HepG2 (cell line): ENCODE results near the gene SRPRA. TPM values are rescaled to one million over a fixed set of nuclear protein-coding genes. Genes with fewer than 3 reads are reported as not detected.

Experiments
- BCL6 ChIP-seq: IDR thresholded peaks from 2 replicates; pipeline ENCODE4 v1.6.1; 2016; ENCODE audit warnings: missing genetic modification reagents, missing compliant biosample characterization
- CCDC6 ChIP-seq: sonication (generic); formaldehyde crosslinking; IDR thresholded peaks from 2 replicates; pipeline ENCODE4 v1.8.1; 2022; ENCODE audit warnings: mild to moderate bottlenecking, missing genetic modification reagents, moderate library complexity
- EP300 ChIP-seq, 3 experiments: sonication (generic) in 1 of 3; formaldehyde crosslinking in 1 of 3; IDR thresholded peaks; 2 replicates each; pipeline versions ENCODE4 v1.5.1 to v1.6.1; 2011 to 2020; ENCODE audit warnings: low read depth in 2 of 3, low read length in 2 of 3, borderline replicate concordance in 1 of 3, improper control_type of control experiment in 1 of 3, mild to moderate bottlenecking in 1 of 3, missing genetic modification reagents in 1 of 3, moderate library complexity in 1 of 3
- GABPB1 ChIP-seq: IDR thresholded peaks from 2 replicates; pipeline ENCODE4 v1.6.1; 2016; ENCODE audit warnings: mild to moderate bottlenecking, missing genetic modification reagents, moderate library complexity, missing compliant biosample characterization
- MED1 ChIP-seq: sonication (generic); formaldehyde crosslinking; IDR thresholded peaks from 2 replicates; pipeline ENCODE4 v1.4.0; 2020; ENCODE audit warnings: missing genetic modification reagents
- MEF2D ChIP-seq: sonication (generic); formaldehyde crosslinking; IDR thresholded peaks from 2 replicates; pipeline ENCODE4 v1.5.1; 2020; ENCODE audit warnings: mild to moderate bottlenecking, missing genetic modification reagents
- MEIS1 ChIP-seq: sonication (generic); formaldehyde crosslinking; IDR thresholded peaks from 2 replicates; pipeline ENCODE4 v1.9.0; 2021; ENCODE audit warnings: mild to moderate bottlenecking, missing genetic modification reagents, moderate library complexity, borderline replicate concordance
- POLR2A ChIP-seq, 2 experiments: IDR thresholded peaks; 2 replicates each; pipeline ENCODE4 v1.6.1; 2011; ENCODE audit warnings: low read depth in 2 of 2, low read length in 2 of 2, mild to moderate bottlenecking in 1 of 2, moderate library complexity in 1 of 2; ENCODE audit not compliant: insufficient read depth in 1 of 2
- TMF1 ChIP-seq: sonication (generic); formaldehyde crosslinking; IDR thresholded peaks from 2 replicates; pipeline ENCODE4 v1.8.1; 2022; ENCODE audit warnings: low read depth, missing genetic modification reagents
- ZFAT ChIP-seq: sonication (generic); formaldehyde crosslinking; conservative IDR thresholded peaks from 2 replicates; pipeline ENCODE4 v1.8.1; 2023; ENCODE audit warnings: missing genetic modification reagents, inconsistent platforms
- ZNF180 ChIP-seq: sonication (generic); formaldehyde crosslinking; IDR thresholded peaks from 2 replicates; pipeline ENCODE4 v1.4.0; 2020; ENCODE audit warnings: low read depth, missing genetic modification reagents, borderline replicate concordance
- ZNF224 ChIP-seq: sonication (generic); formaldehyde crosslinking; IDR thresholded peaks from 2 replicates; pipeline ENCODE4 v1.5.0; 2020; ENCODE audit warnings: mild to moderate bottlenecking, missing genetic modification reagents
- ZNF274 ChIP-seq: sonication (generic); formaldehyde crosslinking; IDR thresholded peaks from 2 replicates; pipeline ENCODE4 v1.5.1; 2020; ENCODE audit warnings: mild to moderate bottlenecking, missing genetic modification reagents
- ZNF451 ChIP-seq: sonication (generic); formaldehyde crosslinking; IDR thresholded peaks from 2 replicates; pipeline ENCODE4 v1.5.0; 2020; ENCODE audit warnings: mild to moderate bottlenecking, missing genetic modification reagents
- ZNF496 ChIP-seq: sonication (generic); formaldehyde crosslinking; IDR thresholded peaks from 2 replicates; pipeline ENCODE4 v1.8.1; 2023; ENCODE audit warnings: mild to moderate bottlenecking, moderate library complexity, missing genetic modification reagents; ENCODE audit not compliant: insufficient replicate concordance
- ZNF746 ChIP-seq: sonication (generic); formaldehyde crosslinking; IDR thresholded peaks from 2 replicates; pipeline ENCODE4 v1.8.0; 2022; ENCODE audit warnings: mild to moderate bottlenecking, missing genetic modification reagents
- ZSCAN25 ChIP-seq: sonication (generic); formaldehyde crosslinking; IDR thresholded peaks from 2 replicates; pipeline ENCODE4 v1.8.0; 2022; ENCODE audit warnings: mild to moderate bottlenecking, missing genetic modification reagents
- polyA plus RNA-seq, 8 experiments: library from polyadenylated mRNA; depleted of rRNA in 3 of 8; stranded (reverse) in 7 of 8; unstranded in 1 of 8; fragments of >200 nt; fragmentation: Illumina TruSeq in 4 of 8; extraction: Trizol in 4 of 8; gene quantifications; 2 replicates each; pipeline versions ENCODE4 v1.2.1 to v1.2.3, GENCODE V29; 2011 to 2016; ENCODE audit warnings: low read depth in 4 of 8, missing spikeins in 1 of 8, mixed read lengths in 1 of 8; ENCODE audit not compliant: insufficient read depth in 1 of 8
- total RNA-seq, 5 experiments: library from RNA; depleted of rRNA; stranded (reverse); fragments of >200 nt; fragmentation: Illumina TruSeq; extraction: Trizol; gene quantifications; 2 replicates each; pipeline ENCODE4 v1.2.3, GENCODE V29; 2016; ENCODE audit warnings: low read depth in 1 of 5
- TF ChIP-seq, protein P1 (sequence below): sonication (generic); formaldehyde crosslinking; IDR thresholded peaks from 2 replicates; pipeline ENCODE4 v1.4.0; 2020; ENCODE audit warnings: missing genetic modification reagents
- TF ChIP-seq, protein P2 (sequence below): IDR thresholded peaks from 2 replicates; pipeline ENCODE4 v1.6.1; 2016; ENCODE audit warnings: missing compliant biosample characterization, missing genetic modification reagents, borderline replicate concordance
- TF ChIP-seq, protein P3 (sequence below): sonication (generic); formaldehyde crosslinking; IDR thresholded peaks from 2 replicates; pipeline ENCODE4 v1.5.1; 2020; ENCODE audit warnings: missing genetic modification reagents, mild to moderate bottlenecking, borderline replicate concordance
- TF ChIP-seq, protein P4 (sequence below): IDR thresholded peaks from 2 replicates; pipeline ENCODE4 v1.6.1; 2016; ENCODE audit warnings: low read depth

Gene SRPRA
- total and polyA plus RNA-seq, 2 of the 13 experiments (the other 11 are each of a cell fraction or from before 2014, with no cell fraction given), result 27.7 to 64.6 TPM

DNA sequence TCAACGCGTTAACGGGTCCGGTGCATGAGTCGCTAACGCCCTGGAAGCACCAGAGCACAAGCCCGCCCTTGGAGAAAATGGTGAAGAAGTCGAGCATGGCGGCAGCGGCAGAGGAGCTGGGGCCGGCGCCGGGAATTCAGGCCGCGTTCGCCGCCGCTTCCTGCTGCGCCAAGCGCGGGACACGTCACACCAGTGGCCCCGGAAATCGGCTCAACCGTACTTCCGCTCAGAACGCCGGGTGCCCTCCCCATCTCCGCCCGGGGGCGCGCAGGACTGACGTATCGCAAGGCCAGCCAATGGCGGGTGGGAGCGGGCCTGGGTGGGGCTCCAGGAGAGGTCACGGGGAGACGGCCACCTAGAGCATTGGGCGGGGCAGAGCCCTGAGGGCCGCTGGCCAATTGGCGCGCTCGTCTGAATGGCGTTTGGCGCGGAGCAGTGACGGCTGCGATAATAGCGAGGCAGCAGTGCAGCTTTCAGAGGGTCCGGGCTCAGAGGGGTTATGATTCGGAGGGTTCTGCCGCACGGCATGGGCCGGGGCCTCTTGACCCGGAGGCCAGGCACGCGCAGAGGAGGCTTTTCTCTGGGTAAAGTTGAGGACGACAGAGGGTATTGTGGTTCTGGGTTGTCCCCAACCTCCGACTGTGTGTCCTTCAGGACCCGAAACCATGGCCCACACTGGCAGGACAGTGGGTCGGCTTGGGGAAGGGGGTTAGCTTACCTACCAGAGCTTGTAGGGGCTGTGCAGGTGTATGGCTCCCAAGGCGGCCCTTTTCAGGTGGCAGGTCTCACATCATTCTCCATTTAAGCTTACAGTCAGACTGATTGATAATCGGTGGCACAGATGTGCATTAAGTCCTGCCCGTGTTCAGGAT is at the start of gene SRPRA, which contains the start of gene FOXRED1 (continued):
- TF ChIP-seq, protein P1, sequence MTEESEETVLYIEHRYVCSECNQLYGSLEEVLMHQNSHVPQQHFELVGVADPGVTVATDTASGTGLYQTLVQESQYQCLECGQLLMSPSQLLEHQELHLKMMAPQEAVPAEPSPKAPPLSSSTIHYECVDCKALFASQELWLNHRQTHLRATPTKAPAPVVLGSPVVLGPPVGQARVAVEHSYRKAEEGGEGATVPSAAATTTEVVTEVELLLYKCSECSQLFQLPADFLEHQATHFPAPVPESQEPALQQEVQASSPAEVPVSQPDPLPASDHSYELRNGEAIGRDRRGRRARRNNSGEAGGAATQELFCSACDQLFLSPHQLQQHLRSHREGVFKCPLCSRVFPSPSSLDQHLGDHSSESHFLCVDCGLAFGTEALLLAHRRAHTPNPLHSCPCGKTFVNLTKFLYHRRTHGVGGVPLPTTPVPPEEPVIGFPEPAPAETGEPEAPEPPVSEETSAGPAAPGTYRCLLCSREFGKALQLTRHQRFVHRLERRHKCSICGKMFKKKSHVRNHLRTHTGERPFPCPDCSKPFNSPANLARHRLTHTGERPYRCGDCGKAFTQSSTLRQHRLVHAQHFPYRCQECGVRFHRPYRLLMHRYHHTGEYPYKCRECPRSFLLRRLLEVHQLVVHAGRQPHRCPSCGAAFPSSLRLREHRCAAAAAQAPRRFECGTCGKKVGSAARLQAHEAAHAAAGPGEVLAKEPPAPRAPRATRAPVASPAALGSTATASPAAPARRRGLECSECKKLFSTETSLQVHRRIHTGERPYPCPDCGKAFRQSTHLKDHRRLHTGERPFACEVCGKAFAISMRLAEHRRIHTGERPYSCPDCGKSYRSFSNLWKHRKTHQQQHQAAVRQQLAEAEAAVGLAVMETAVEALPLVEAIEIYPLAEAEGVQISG (CRISPR knock-in tag), result peak; percentile 91
- TF ChIP-seq BCL6 (CRISPR knock-in tag) (no peak), EP300 (IDR thresholded peaks at IDR 0.05; ENCODE audit: low read depth in 2 of 2, low read length in 2 of 2) (peak in 1 of 2 experiments; percentile 46; a peak in 1 of 4 replicates), EP300 (CRISPR knock-in tag; IDR thresholded peaks at IDR 0.05; ENCODE audit: borderline replicate concordance) (no peak), MED1 (CRISPR knock-in tag) (peak; percentile 57), ZNF496 (CRISPR knock-in tag) (no peak), ZSCAN25 (CRISPR knock-in tag) (no peak), GABPB1 (peak; percentile 99), ZNF180 (CRISPR knock-in tag) (no peak), ZFAT (no peak), CCDC6 (CRISPR knock-in tag) (no peak), ZNF451 (peak; percentile 72; the same call in 1 of the 2 replicates), ZNF746 (CRISPR knock-in tag) (no peak), ZNF274 (peak; percentile 56; the same call in 1 of the 2 replicates), MEIS1 (CRISPR knock-in tag) (peak; percentile 75; the same call in 1 of the 2 replicates), POLR2A (IDR thresholded peaks at IDR 0.05; ENCODE audit: insufficient read depth in 1 of 2, low read depth in 2 of 2, low read length in 2 of 2) (peak; percentile 81 to 86), MEF2D (CRISPR knock-in tag) (no peak), ZNF224 (no peak; the same call in 1 of the 2 replicates), TMF1 (CRISPR knock-in tag) (0 out of 2 replicates have a peak, but pooled peaks have one; percentile 35)
- TF ChIP-seq, protein P2, sequence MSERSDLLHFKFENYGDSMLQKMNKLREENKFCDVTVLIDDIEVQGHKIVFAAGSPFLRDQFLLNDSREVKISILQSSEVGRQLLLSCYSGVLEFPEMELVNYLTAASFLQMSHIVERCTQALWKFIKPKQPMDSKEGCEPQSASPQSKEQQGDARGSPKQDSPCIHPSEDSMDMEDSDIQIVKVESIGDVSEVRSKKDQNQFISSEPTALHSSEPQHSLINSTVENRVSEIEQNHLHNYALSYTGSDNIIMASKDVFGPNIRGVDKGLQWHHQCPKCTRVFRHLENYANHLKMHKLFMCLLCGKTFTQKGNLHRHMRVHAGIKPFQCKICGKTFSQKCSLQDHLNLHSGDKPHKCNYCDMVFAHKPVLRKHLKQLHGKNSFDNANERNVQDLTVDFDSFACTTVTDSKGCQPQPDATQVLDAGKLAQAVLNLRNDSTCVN, result no peak; the same call in 1 of the 2 replicates
- TF ChIP-seq, protein P3, sequence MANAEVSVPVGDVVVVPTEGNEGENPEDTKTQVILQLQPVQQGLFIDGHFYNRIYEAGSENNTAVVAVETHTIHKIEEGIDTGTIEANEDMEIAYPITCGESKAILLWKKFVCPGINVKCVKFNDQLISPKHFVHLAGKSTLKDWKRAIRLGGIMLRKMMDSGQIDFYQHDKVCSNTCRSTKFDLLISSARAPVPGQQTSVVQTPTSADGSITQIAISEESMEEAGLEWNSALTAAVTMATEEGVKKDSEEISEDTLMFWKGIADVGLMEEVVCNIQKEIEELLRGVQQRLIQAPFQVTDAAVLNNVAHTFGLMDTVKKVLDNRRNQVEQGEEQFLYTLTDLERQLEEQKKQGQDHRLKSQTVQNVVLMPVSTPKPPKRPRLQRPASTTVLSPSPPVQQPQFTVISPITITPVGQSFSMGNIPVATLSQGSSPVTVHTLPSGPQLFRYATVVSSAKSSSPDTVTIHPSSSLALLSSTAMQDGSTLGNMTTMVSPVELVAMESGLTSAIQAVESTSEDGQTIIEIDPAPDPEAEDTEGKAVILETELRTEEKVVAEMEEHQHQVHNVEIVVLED (CRISPR knock-in tag), result peak; percentile 93
- TF ChIP-seq, protein P4, sequence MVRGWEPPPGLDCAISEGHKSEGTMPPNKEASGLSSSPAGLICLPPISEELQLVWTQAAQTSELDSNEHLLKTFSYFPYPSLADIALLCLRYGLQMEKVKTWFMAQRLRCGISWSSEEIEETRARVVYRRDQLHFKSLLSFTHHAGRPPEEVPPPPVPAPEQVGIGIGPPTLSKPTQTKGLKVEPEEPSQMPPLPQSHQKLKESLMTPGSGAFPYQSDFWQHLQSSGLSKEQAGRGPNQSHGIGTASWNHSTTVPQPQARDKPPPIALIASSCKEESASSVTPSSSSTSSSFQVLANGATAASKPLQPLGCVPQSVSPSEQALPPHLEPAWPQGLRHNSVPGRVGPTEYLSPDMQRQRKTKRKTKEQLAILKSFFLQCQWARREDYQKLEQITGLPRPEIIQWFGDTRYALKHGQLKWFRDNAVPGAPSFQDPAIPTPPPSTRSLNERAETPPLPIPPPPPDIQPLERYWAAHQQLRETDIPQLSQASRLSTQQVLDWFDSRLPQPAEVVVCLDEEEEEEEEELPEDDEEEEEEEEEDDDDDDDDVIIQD (CRISPR knock-in tag), result peak; percentile 54; the same call in 1 of the 2 replicates
